ENCODE results near the gene ZNF213.

Gene ZNF213

DNA sequence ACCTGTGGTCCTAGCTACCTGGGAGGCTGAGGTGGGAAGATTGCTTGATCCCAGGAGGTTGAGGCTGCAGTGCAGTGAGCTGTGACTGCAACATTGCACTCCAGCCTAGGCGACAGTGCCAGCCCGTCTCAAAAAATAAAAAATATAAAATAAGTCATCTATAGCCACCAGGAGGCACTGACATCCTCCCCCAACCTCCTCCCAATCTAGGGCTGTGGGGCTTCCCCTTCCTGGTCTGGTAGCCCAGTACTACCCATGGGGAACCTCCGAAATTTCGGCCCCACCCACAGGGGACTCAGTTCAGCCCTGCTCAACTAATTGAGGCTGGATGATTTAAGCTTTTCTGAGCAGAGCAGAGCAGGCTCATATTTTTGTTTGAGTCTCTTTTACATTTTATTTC, 39.0 kb upstream of the ZNF213 start:
- Histone ChIP-seq H3K23ac (ENCODE audit: low read length in 2 of 2) (no peak overlapping the region), H3K9me3 (ENCODE audit: control insufficient read depth, low read length) (no peaks in the 10 kb centered on the region), H2BK12ac (ENCODE audit: low read length in 2 of 2) (no peak overlapping the region), H2AK5ac (ENCODE audit: low read length, severe bottlenecking) (no peak overlapping the region), H2BK120ac (ENCODE audit: low read depth, low read length) (no peak overlapping the region), H3K4ac (ENCODE audit: low read depth in 1 of 2, low read length in 2 of 2) (no peak overlapping the region), H4K91ac (ENCODE audit: low read length) (no peak overlapping the region), H3K27ac (ENCODE audit: low read length, poor library complexity, severe bottlenecking) (no peak overlapping the region), H3K4me1 (ENCODE audit: control insufficient read depth, insufficient read depth, low read depth, low read length) (peaks cover 8% of the 10 kb centered on the region), H3K9ac (ENCODE audit: low read length) (no peak overlapping the region), H3K4me3 (ENCODE audit: insufficient read depth in 1 of 2, low read depth in 1 of 2, low read length in 2 of 2) (no peak overlapping the region), H2AFZ (ENCODE audit: low read depth, low read length) (no peak overlapping the region), H2BK15ac (ENCODE audit: low read depth, poor library complexity, severe bottlenecking) (no peak overlapping the region), H2BK5ac (ENCODE audit: low read depth, low read length, poor library complexity, severe bottlenecking) (no peak overlapping the region), H3K14ac (ENCODE audit: low read length in 2 of 2) (no peak overlapping the region), H4K8ac (ENCODE audit: low read length) (no peak overlapping the region), H3K36me3 (ENCODE audit: control insufficient read depth in 1 of 2, insufficient read depth in 2 of 2, low read depth in 1 of 2, low read length in 2 of 2) (no peaks in the 10 kb centered on the region), H3K27me3 (ENCODE audit: control insufficient read depth in 1 of 2, insufficient read depth in 1 of 2, low read length in 2 of 2) (peaks cover 41 to 42% of the 10 kb centered on the region in 2 experiments), H3K4me2 (ENCODE audit: low read length, poor library complexity, severe bottlenecking) (no peak overlapping the region), H3K18ac (ENCODE audit: low read depth in 1 of 2, low read length in 2 of 2) (no peak overlapping the region), H3K79me1 (replicated peaks; ENCODE audit: low read length, poor library complexity, severe bottlenecking) (no peaks in the 10 kb centered on the region)
- WGBS = 64% methylated on average over 4 of the region's 4 CpGs
- no peak for DNase-seq

DNA sequence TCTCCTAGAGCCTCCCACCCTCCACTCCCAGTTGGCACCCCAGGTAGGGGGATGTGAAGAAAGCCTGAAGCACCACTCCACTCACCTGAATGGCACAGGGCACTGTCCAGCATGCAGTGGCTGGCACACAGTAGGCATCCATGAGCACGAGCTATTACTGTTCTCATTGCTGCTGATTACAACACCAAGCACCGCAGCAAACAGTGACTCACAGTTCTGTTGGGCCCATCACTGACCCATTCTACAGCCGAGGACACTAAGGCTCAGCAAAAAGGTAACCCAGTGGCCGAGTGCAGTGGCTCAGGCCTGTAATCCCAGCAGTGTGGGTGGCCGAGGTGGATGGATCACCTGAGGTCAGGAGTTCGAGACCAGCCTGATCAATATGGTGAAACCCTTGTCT, 38.5 kb upstream of the ZNF213 start:
- Histone ChIP-seq H3K4me2 (ENCODE audit: low read length, poor library complexity, severe bottlenecking) (no peak overlapping the region), H4K8ac (ENCODE audit: low read length) (no peak overlapping the region), H2BK15ac (ENCODE audit: low read depth, poor library complexity, severe bottlenecking) (no peak overlapping the region), H3K4me1 (ENCODE audit: control insufficient read depth, insufficient read depth, low read depth, low read length) (peaks cover 11% of the 10 kb centered on the region), H2BK120ac (ENCODE audit: low read depth, low read length) (no peak overlapping the region), H3K36me3 (ENCODE audit: control insufficient read depth in 1 of 2, insufficient read depth in 2 of 2, low read depth in 1 of 2, low read length in 2 of 2) (no peaks in the 10 kb centered on the region), H3K4ac (ENCODE audit: low read depth in 1 of 2, low read length in 2 of 2) (no peak overlapping the region), H3K79me1 (replicated peaks; ENCODE audit: low read length, poor library complexity, severe bottlenecking) (no peaks in the 10 kb centered on the region), H2AK5ac (ENCODE audit: low read length, severe bottlenecking) (no peak overlapping the region), H3K27me3 (ENCODE audit: control insufficient read depth in 1 of 2, insufficient read depth in 1 of 2, low read length in 2 of 2) (peaks cover 37 to 42% of the 10 kb centered on the region in 2 experiments), H3K14ac (ENCODE audit: low read length in 2 of 2) (no peak overlapping the region), H3K9ac (ENCODE audit: low read length) (no peak overlapping the region), H4K91ac (ENCODE audit: low read length) (no peak overlapping the region), H3K27ac (ENCODE audit: low read length, poor library complexity, severe bottlenecking) (no peak overlapping the region), H3K9me3 (ENCODE audit: control insufficient read depth, low read length) (no peaks in the 10 kb centered on the region), H2BK12ac (ENCODE audit: low read length in 2 of 2) (no peak overlapping the region), H2BK5ac (ENCODE audit: low read depth, low read length, poor library complexity, severe bottlenecking) (no peak overlapping the region), H2AFZ (ENCODE audit: low read depth, low read length) (no peak overlapping the region), H3K4me3 (ENCODE audit: insufficient read depth in 1 of 2, low read depth in 1 of 2, low read length in 2 of 2) (no peak overlapping the region), H3K23ac (ENCODE audit: low read length in 2 of 2) (no peak overlapping the region), H3K18ac (ENCODE audit: low read depth in 1 of 2, low read length in 2 of 2) (no peak overlapping the region)
- DNase-seq = no peak
- WGBS = 81% methylated on average over 6 of the region's 6 CpGs

DNA sequence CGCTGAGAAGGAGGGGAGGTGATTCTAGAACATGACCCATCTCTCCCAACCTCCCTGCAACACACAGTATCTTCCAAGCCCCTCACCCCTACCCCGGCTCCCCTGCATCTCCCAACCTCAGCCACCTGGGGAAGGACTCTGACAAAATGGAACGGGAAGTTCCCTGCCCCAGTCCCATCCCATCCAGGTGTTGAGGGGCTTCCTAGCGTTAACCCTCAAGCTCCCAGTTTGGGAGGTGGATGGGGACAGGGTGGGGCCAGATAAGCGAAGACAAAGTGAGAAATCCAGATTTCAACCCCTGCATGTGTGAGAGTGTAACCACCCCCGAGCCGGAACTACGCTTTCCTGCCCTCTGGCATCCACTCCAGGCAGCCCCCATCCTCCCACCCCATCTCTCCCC, 37.6 kb upstream of the ZNF213 start:
- Histone ChIP-seq H3K4me1 (ENCODE audit: control insufficient read depth, insufficient read depth, low read depth, low read length) (peaks cover 11% of the 10 kb centered on the region), H3K27ac (ENCODE audit: low read length, poor library complexity, severe bottlenecking) (no peak overlapping the region), H4K91ac (ENCODE audit: low read length) (no peak overlapping the region), H2BK5ac (ENCODE audit: low read depth, low read length, poor library complexity, severe bottlenecking) (no peak overlapping the region), H3K79me1 (replicated peaks; ENCODE audit: low read length, poor library complexity, severe bottlenecking) (no peaks in the 10 kb centered on the region), H3K23ac (ENCODE audit: low read length in 2 of 2) (no peak overlapping the region), H2AFZ (ENCODE audit: low read depth, low read length) (no peak overlapping the region), H2BK15ac (ENCODE audit: low read depth, poor library complexity, severe bottlenecking) (no peak overlapping the region), H3K9me3 (ENCODE audit: control insufficient read depth, low read length) (no peaks in the 10 kb centered on the region), H2AK5ac (ENCODE audit: low read length, severe bottlenecking) (no peak overlapping the region), H3K36me3 (ENCODE audit: control insufficient read depth in 1 of 2, insufficient read depth in 2 of 2, low read depth in 1 of 2, low read length in 2 of 2) (no peaks in the 10 kb centered on the region), H3K4ac (ENCODE audit: low read depth in 1 of 2, low read length in 2 of 2) (no peak overlapping the region), H2BK120ac (ENCODE audit: low read depth, low read length) (no peak overlapping the region), H4K8ac (ENCODE audit: low read length) (no peak overlapping the region), H3K4me2 (ENCODE audit: low read length, poor library complexity, severe bottlenecking) (no peak overlapping the region), H3K9ac (ENCODE audit: low read length) (no peak overlapping the region), H3K27me3 (ENCODE audit: control insufficient read depth in 1 of 2, insufficient read depth in 1 of 2, low read length in 2 of 2) (peaks cover 27 to 34% of the 10 kb centered on the region in 2 experiments), H3K4me3 (ENCODE audit: insufficient read depth in 1 of 2, low read depth in 1 of 2, low read length in 2 of 2) (no peak overlapping the region), H3K14ac (ENCODE audit: low read length in 2 of 2) (no peak overlapping the region), H2BK12ac (ENCODE audit: low read length in 2 of 2) (no peak overlapping the region), H3K18ac (ENCODE audit: low read depth in 1 of 2, low read length in 2 of 2) (no peak overlapping the region)
- 44% methylated on average over 4 of the region's 8 CpGs for WGBS
- no peak for DNase-seq

DNA sequence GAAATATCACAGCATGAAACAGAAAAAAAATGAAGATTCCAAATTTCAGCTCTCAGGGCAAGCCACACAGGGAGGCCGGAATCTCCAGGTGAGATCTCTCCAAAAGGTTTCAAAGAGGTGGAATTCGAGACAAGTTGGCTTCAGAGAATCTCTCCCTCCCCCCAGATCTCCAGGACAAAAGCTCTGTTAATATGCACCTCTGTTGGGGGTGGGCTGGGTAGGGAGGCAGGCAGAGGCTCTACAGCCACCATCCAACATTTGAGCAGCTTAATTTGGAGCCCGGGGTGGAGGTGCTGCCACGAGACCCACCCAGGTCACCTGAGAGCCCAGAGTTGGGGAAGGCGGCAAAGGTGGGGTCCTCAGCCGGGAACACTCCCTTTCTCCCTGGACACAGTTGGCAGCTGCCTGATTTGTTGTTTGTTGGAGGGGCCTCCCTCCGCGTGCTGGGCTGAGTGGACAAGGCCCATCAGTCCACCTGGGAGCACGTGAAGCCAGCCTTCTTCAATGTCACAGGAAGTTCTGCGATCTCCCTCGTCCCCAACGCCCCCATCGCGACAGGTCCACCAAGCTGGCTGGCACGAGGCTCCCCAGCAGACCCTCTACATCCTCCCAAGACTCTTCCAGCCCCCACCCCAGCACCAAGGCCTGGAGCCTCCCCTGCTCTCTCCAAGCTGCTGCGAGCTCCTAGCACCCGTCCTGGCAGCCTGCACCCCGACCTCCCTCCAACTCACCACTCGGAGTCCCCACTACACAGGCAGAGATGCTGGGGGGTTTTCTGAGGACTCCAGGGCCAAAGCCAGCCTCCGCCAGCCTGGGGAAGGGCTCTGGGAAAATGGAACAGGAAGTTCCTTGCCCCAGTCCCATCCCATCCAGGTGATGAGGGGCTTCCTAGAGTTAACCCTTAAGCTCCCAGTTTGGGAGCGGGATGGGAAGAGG, 36.1 kb upstream of the ZNF213 start, which contains the start of gene ZSCAN10:
TSS of gene ZSCAN10 (minus strand) at position 836 of the 936 bp plus-strand sequence. CDS start 6,357 bp downstream, outside the sequence.
- Histone ChIP-seq H3K4me3 (ENCODE audit: insufficient read depth in 1 of 2, low read depth in 1 of 2, low read length in 2 of 2) (peak within 1 kb of the TSS in 1 of 2 experiments; percentile 45), H4K91ac (ENCODE audit: low read length) (no peak within 1 kb of the TSS), H3K23ac (ENCODE audit: low read length in 2 of 2) (no peak within 1 kb of the TSS), H2AK5ac (ENCODE audit: low read length, severe bottlenecking) (no peak within 1 kb of the TSS), H4K8ac (ENCODE audit: low read length) (peak within 1 kb of the TSS; percentile 41), H2AFZ (ENCODE audit: low read depth, low read length) (no peak within 1 kb of the TSS), H3K9me3 (ENCODE audit: control insufficient read depth, low read length) (no peaks in the 10 kb centered on the region), H3K4ac (ENCODE audit: low read depth in 1 of 2, low read length in 2 of 2) (no peak within 1 kb of the TSS), H3K27me3 (ENCODE audit: control insufficient read depth in 1 of 2, insufficient read depth in 1 of 2, low read length in 2 of 2) (peaks cover 19 to 29% of the 10 kb centered on the region in 2 experiments), H3K4me2 (ENCODE audit: low read length, poor library complexity, severe bottlenecking) (peak within 1 kb of the TSS; percentile 5), H3K27ac (ENCODE audit: low read length, poor library complexity, severe bottlenecking) (no peak within 1 kb of the TSS), H3K14ac (ENCODE audit: low read length in 2 of 2) (no peak within 1 kb of the TSS), H2BK5ac (ENCODE audit: low read depth, low read length, poor library complexity, severe bottlenecking) (no peak within 1 kb of the TSS), H3K9ac (ENCODE audit: low read length) (no peak within 1 kb of the TSS), H2BK120ac (ENCODE audit: low read depth, low read length) (no peak within 1 kb of the TSS), H3K36me3 (ENCODE audit: control insufficient read depth in 1 of 2, insufficient read depth in 2 of 2, low read depth in 1 of 2, low read length in 2 of 2) (no peaks in the 10 kb centered on the region), H2BK12ac (ENCODE audit: low read length in 2 of 2) (no peak within 1 kb of the TSS), H3K18ac (ENCODE audit: low read depth in 1 of 2, low read length in 2 of 2) (no peak within 1 kb of the TSS), H3K4me1 (ENCODE audit: control insufficient read depth, insufficient read depth, low read depth, low read length) (peaks cover 11% of the 10 kb centered on the region), H3K79me1 (replicated peaks; ENCODE audit: low read length, poor library complexity, severe bottlenecking) (no peaks in the 10 kb centered on the region), H2BK15ac (ENCODE audit: low read depth, poor library complexity, severe bottlenecking) (no peak within 1 kb of the TSS)
- 24% methylated on average over 17 of the region's 21 CpGs for WGBS
- no peak for DNase-seq

All from mesenchymal stem cell (in vitro differentiated cells and primary cell).